HepG2 (cell line): ENCODE results near the gene ATM.

Source experiments
- EZH2 ChIP-seq: conservative IDR thresholded peaks from 2 replicates; pipeline ENCODE4 v1.6.1; 2012; ENCODE audit warnings: mild to moderate bottlenecking, low read depth, low read length, moderate library complexity
- JUND ChIP-seq: sonication (generic); formaldehyde crosslinking; IDR thresholded peaks from 2 replicates; pipeline ENCODE4 v1.8.0; 2022; ENCODE audit warnings: mild to moderate bottlenecking, missing genetic modification reagents
- POLR2AphosphoS5 ChIP-seq: IDR thresholded peaks from 2 replicates; pipeline ENCODE4 v1.6.1; 2012; ENCODE audit warnings: low read depth, low read length
- TF ChIP-seq, protein P1 (sequence below): sonication (generic); formaldehyde crosslinking; IDR thresholded peaks from 2 replicates; pipeline ENCODE4 v1.4.0; 2020; ENCODE audit warnings: missing genetic modification reagents; ENCODE audit errors: not compliant biosample characterization
- TF ChIP-seq, protein P2 (sequence below): sonication (generic); formaldehyde crosslinking; IDR thresholded peaks from 2 replicates; pipeline ENCODE4 v1.4.0; 2020; ENCODE audit warnings: missing genetic modification reagents

DNA sequence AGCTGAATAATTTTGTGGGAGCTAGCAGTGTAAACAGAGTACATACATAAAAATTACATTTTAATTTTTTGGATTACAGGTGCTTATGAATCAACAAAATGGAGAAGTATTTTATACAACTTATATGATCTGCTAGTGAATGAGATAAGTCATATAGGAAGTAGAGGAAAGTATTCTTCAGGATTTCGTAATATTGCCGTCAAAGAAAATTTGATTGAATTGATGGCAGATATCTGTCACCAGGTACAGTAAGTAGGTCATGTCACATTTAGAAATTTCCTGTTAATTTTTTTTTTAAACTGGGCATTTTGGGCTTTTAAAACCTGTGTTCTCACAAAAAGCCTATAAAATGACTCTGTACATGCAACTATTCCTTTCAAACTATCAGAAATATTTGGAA lies 24.0 kb downstream of the ATM start:
- TF ChIP-seq, protein P1, sequence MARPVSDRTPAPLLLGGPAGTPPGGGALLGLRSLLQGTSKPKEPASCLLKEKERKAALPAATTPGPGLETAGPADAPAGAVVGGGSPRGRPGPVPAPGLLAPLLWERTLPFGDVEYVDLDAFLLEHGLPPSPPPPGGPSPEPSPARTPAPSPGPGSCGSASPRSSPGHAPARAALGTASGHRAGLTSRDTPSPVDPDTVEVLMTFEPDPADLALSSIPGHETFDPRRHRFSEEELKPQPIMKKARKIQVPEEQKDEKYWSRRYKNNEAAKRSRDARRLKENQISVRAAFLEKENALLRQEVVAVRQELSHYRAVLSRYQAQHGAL (CRISPR knock-in tag) = no peak
- TF ChIP-seq POLR2AphosphoS5 (no peak), JUND (no peak), EZH2 (no peak)
- TF ChIP-seq, protein P2, sequence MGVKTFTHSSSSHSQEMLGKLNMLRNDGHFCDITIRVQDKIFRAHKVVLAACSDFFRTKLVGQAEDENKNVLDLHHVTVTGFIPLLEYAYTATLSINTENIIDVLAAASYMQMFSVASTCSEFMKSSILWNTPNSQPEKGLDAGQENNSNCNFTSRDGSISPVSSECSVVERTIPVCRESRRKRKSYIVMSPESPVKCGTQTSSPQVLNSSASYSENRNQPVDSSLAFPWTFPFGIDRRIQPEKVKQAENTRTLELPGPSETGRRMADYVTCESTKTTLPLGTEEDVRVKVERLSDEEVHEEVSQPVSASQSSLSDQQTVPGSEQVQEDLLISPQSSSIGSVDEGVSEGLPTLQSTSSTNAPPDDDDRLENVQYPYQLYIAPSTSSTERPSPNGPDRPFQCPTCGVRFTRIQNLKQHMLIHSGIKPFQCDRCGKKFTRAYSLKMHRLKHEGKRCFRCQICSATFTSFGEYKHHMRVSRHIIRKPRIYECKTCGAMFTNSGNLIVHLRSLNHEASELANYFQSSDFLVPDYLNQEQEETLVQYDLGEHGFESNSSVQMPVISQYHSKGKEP (CRISPR knock-in tag) = no peak
